K562 (cell line): Measurements from ENCODE around the gene B4GALNT3. TPM values are rescaled to one million over a fixed set of nuclear protein-coding genes. Genes with fewer than 3 reads are reported as not detected.

Experiments used
- ATAC-seq: fragments of 200-7000 bp; cut with Tn5 transposase; 3 replicates; pipeline ENCODE4 v1.9.1; 2020; ENCODE audit warnings: moderate library complexity
- BruUV-seq: library from RNA; stranded (reverse); fragments of 400-500 nt; replicated peaks from 2 replicates; lab custom pipeline; 2021; lab: Mats Ljungman, UMichigan
- CTCF ChIA-PET: fragments of 300-600 bp; formaldehyde crosslinking; extraction: SDS; loops from one replicate; lab custom pipeline; 2021; ENCODE audit warnings: low intra/inter-chr PET ratio; lab: Yijun Ruan, JAX
- POLR2A ChIA-PET: fragments of 300-600, 350-650 bp; sonication (Branson Sonifier 250); formaldehyde crosslinking; extraction: SDS; loops from one replicate; lab custom pipeline; 2021; ENCODE audit warnings: antibody characterized with exemption, inconsistent platforms; lab: Yijun Ruan, JAX
- DNase-seq, 4 experiments: peaks; one replicate each; pipeline versions ENCODE4 v3.0.0 to v3.0.0-alpha.2; 2011 to 2018; ENCODE audit warnings: low spot score in 3 of 4, mixed read lengths in 3 of 4; ENCODE audit errors: extremely low read depth in 1 of 4
- FAIRE-seq: peaks from 2 replicates; lab custom pipeline; 2011; peaks lifted over from hg19 to GRCh38; lab: Jason Lieb, UNC
- H2AFZ ChIP-seq: 2 replicates; pipeline ENCODE4 v1.6.0; 2011; ENCODE audit warnings: low read depth, low read length, control low read depth, inconsistent platforms
- H3K27ac ChIP-seq: fragments of 200-600 bp; 3 replicates; pipeline ENCODE4 v1.8.0; 2011; ENCODE audit warnings: low read depth, mild to moderate bottlenecking, control low read depth, inconsistent platforms, low read length, moderate library complexity, mixed read lengths; ENCODE audit errors: extremely low read depth
- H3K27me3 ChIP-seq, 2 experiments: fragments of 300-600 bp in 1 of 2; 2 replicates in 1 of 2; 3 replicates in 1 of 2; pipeline versions ENCODE4 v1.6.0 to v1.8.0; 2011; ENCODE audit warnings: inconsistent platforms in 2 of 2, low read length in 2 of 2, mild to moderate bottlenecking in 1 of 2, mixed read lengths in 1 of 2, moderate library complexity in 1 of 2; ENCODE audit not compliant: control insufficient read depth in 2 of 2, insufficient read depth in 2 of 2
- H3K36me3 ChIP-seq: fragments of 300-600 bp; 3 replicates; pipeline ENCODE4 v1.8.0; 2011; ENCODE audit warnings: mild to moderate bottlenecking, low read length, inconsistent platforms; ENCODE audit not compliant: control insufficient read depth, insufficient read depth
- H3K4me1 ChIP-seq, 2 experiments: fragments of 200-600 bp in 1 of 2; replicated peaks in 1 of 2; 2 replicates in 1 of 2; 3 replicates in 1 of 2; pipeline versions ENCODE4 v1.5.1 to v1.8.0; 2011; ENCODE audit warnings: inconsistent platforms in 2 of 2, low read length in 2 of 2, mild to moderate bottlenecking in 1 of 2, mixed read lengths in 1 of 2, moderate library complexity in 1 of 2; ENCODE audit not compliant: control insufficient read depth in 2 of 2, insufficient read depth in 2 of 2
- H3K4me2 ChIP-seq: 2 replicates; pipeline ENCODE4 v1.6.1; 2011; ENCODE audit warnings: low read length, control low read depth, inconsistent platforms, mixed read lengths; ENCODE audit not compliant: insufficient read depth
- H3K4me3 ChIP-seq: fragments of 200-600 bp; sonication (generic), shearing (Covaris generic); 2 replicates; pipeline ENCODE4 v1.5.1; 2016; ENCODE audit warnings: control low read depth, inconsistent platforms
- H3K79me2 ChIP-seq: fragments of 200-600 bp; 3 replicates; pipeline ENCODE4 v1.8.0; 2011; ENCODE audit warnings: low read length, inconsistent platforms; ENCODE audit not compliant: control insufficient read depth, insufficient read depth
- H3K9ac ChIP-seq, 2 experiments: 2 replicates each; pipeline versions ENCODE4 v1.6.0 to v1.6.1; 2011; ENCODE audit warnings: low read depth in 2 of 2, low read length in 2 of 2, control low read depth in 1 of 2, inconsistent platforms in 1 of 2, mild to moderate bottlenecking in 1 of 2, mixed read lengths in 1 of 2; ENCODE audit not compliant: insufficient read depth in 1 of 2
- H3K9me1 ChIP-seq: one replicate; pipeline ENCODE4 v1.6.0; 2011; ENCODE audit warnings: inconsistent platforms, mild to moderate bottlenecking, low read length, moderate library complexity; ENCODE audit not compliant: control insufficient read depth, insufficient read depth
- H3K9me3 ChIP-seq: replicated peaks from 2 replicates; pipeline ENCODE4 v1.5.1; 2011; ENCODE audit warnings: low read depth, low read length, inconsistent platforms; ENCODE audit not compliant: control insufficient read depth, insufficient read depth
- H4K20me1 ChIP-seq: replicated peaks from 2 replicates; pipeline ENCODE4 v1.6.1; 2011; ENCODE audit warnings: low read length, inconsistent platforms, mixed read lengths; ENCODE audit not compliant: control insufficient read depth, insufficient read depth
- ARID1B ChIP-seq: fragments of 450-650 bp; IDR thresholded peaks from 2 replicates; pipeline ENCODE4 v1.6.1; 2016; ENCODE audit warnings: antibody characterized with exemption, mild to moderate bottlenecking, inconsistent platforms
- HDAC2 ChIP-seq: fragments of 450-650 bp; IDR thresholded peaks from 2 replicates; pipeline ENCODE4 v1.6.1; 2016; ENCODE audit warnings: mild to moderate bottlenecking
- NR4A1 ChIP-seq, 2 experiments: fragments of 250-450 bp in 1 of 2; fragments of 450-650 bp in 1 of 2; sonication (Bioruptor Pico) in 1 of 2; IDR thresholded peaks; 2 replicates each; pipeline versions ENCODE4 v1.4.0 to v1.6.1; 2016 to 2020; ENCODE audit warnings: mild to moderate bottlenecking in 2 of 2, missing compliant biosample characterization in 1 of 2, missing genetic modification characterization in 1 of 2, moderate library complexity in 1 of 2
- PHF21A ChIP-seq: fragments of 450-650 bp; IDR thresholded peaks from 2 replicates; pipeline ENCODE4 v1.6.1; 2017; ENCODE audit warnings: low read depth, borderline replicate concordance
- PTBP1 ChIP-seq: fragments of 200-400 bp; formaldehyde crosslinking; IDR thresholded peaks from 2 replicates; pipeline ENCODE4 v1.6.1; 2017; ENCODE audit warnings: low read depth, low read length
- ZNF224 ChIP-seq: sonication (generic); formaldehyde crosslinking; IDR thresholded peaks from 2 replicates; pipeline ENCODE4 v1.8.0; 2022; ENCODE audit warnings: mild to moderate bottlenecking, missing genetic modification reagents
- ZNF696 ChIP-seq: fragments of 250-450 bp; sonication (Bioruptor Pico); conservative IDR thresholded peaks from 2 replicates; pipeline ENCODE4 v1.4.0; 2020; ENCODE audit warnings: mild to moderate bottlenecking, moderate library complexity
- ZNF76 ChIP-seq: fragments of 250-450 bp; sonication (Bioruptor Pico); IDR thresholded peaks from 2 replicates; pipeline ENCODE4 v1.4.0; 2020; ENCODE audit warnings: mild to moderate bottlenecking, moderate library complexity, borderline replicate concordance
- WGBS: fragments of 100-300 bp; shearing (Covaris generic); methylation state at CpG from one replicate; pipeline ENCODE4 v1.1.6; 2016; ENCODE audit warnings: low coverage, mixed read lengths; ENCODE audit not compliant: insufficient coverage; ENCODE audit errors: missing lambda C conversion rate; 5-methylcytosine and 5-hydroxymethylcytosine counted together
- in situ Hi-C: fragments of 300-500 bp; cut with MboI; formaldehyde crosslinking; loops from 4 replicates; pipeline ENCODE4 v1.15.0; 2018; ENCODE audit warnings: inconsistent platforms, mixed read lengths
- intact Hi-C: fragments of 100-400 bp; cut with micrococcal nuclease; formaldehyde crosslinking; loops from 2 replicates; pipeline ENCODE4 v1.14.2; 2022
- polyA plus RNA-seq, 8 experiments: library from polyadenylated mRNA; depleted of rRNA in 4 of 8; stranded (reverse) in 5 of 8; unstranded in 3 of 8; fragments of >200 nt; fragmentation: Nextera tagmentation in 2 of 8; fragmentation: Illumina TruSeq in 1 of 8; extraction: Ambion mirVana in 2 of 8; extraction: Trizol in 1 of 8; gene quantifications; 2 replicates each; pipeline versions ENCODE4 v1.2.1 to v1.2.3, GENCODE V29; 2011 to 2014; ENCODE audit warnings: inconsistent platforms in 1 of 8, missing spikeins in 1 of 8
- total RNA-seq, 7 experiments: library from RNA; depleted of rRNA in 6 of 7; stranded (reverse); fragments of >200 nt in 6 of 7; fragmentation: Illumina TruSeq in 2 of 7; extraction: Trizol in 2 of 7; gene quantifications; 2 replicates each; pipeline versions ENCODE4 v1.2.1 to v1.2.3, GENCODE V29; 2011 to 2021; ENCODE audit warnings: low replicate concordance in 1 of 7
- TF ChIP-seq, protein P1 (sequence below): fragments of 450-650 bp; IDR thresholded peaks from 2 replicates; pipeline ENCODE4 v1.6.1; 2018; ENCODE audit not compliant: partially characterized antibody
- TF ChIP-seq, protein P2 (sequence below): IDR thresholded peaks from 2 replicates; pipeline ENCODE4 v1.6.1; 2012; ENCODE audit warnings: low read depth, low read length, improper control_type of control experiment, borderline replicate concordance
- TF ChIP-seq, protein P3 (sequence below): IDR thresholded peaks from 2 replicates; pipeline ENCODE4 v1.6.1; 2014; ENCODE audit warnings: antibody characterized with exemption
- TF ChIP-seq, protein P4 (sequence below): fragments of 450-650 bp; IDR thresholded peaks from 2 replicates; pipeline ENCODE4 v1.7.0; 2016; ENCODE audit warnings: borderline replicate concordance

The B4GALNT3 gene
- total and polyA plus RNA-seq, 9 of the 15 experiments (the other 6 are each of a cell fraction or from before 2014, with no cell fraction given), result 0.04 to 0.36 (median 0.10) TPM; not detected in 6

DNA sequence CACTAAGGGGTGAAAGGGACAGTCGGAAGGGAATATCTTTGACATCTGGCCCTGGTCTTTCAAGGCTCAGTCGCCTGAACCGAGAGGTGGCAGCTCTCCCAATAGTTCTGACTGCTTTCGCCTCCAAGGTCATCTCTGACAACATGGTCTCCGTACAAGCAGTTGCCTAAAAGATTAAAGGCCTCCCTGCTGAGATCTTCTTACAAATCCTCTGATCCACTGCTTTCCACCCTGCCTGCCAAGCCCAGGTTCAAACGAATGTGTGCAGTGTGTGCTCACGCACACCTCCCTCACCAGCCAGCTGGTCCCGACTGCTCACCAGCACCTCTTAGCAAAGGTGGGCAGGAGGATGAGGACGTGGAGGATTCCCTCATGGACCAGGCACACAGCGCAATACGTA lies 10.4 kb downstream of the B4GALNT3 start (continued):
- TF ChIP-seq ZNF76 (CRISPR knock-in tag) (no peak), ZNF696 (CRISPR knock-in tag) (no peak), PTBP1 (no peak)

DNA sequence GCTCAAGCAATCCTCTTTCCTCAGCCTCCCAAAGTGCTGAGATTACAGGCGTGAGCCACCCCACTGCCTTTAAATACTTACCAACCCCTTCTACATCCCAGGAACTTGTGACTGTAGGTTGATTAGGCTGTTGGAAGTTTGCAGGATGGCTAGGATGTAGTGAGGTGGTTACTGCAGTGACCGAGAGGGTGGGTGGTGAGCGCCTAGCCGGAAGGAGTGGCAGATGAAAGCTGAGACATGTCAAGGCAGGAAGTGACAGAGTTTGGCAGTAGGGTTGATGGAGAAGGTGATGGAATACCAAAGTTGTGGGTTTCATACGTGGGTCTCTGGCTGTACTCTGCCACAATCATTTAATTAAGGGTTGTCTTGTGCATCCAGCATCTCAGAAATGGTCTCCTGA lies 13.5 kb downstream of the B4GALNT3 start:
- DNase-seq (no peak), FAIRE-seq (no peak), ATAC-seq (no peak)
- no peak overlapping the region for H3K4me2 ChIP-seq
- H3K27me3 ChIP-seq, result peaks cover 12 to 28% of the 10 kb centered on the region in 2 experiments; a peak in 4 of 5 replicates
- intact Hi-C loops, result no loop called here
- no peak overlapping the region for H3K9ac ChIP-seq
- H3K27ac ChIP-seq, result no peak overlapping the region
- in situ Hi-C loops, result no loop called here
- H3K4me1 ChIP-seq, result no peaks in the 10 kb centered on the region; a peak in 1 of 5 replicates
- ChIA-PET CTCF (no interaction called here), POLR2A (interaction anchor here (0.6 to 1.3 kb wide), 2 partner anchors 8 to 37 kb away, joined by 3 to 4 read pairs; no protein-coding TSS in a partner anchor)
- WGBS, result 0% methylated on average over 5 of the region's 5 CpGs
- H3K79me2 ChIP-seq, result no peaks in the 10 kb centered on the region
- H2AFZ ChIP-seq, result no peak overlapping the region
- no peaks in the 10 kb centered on the region for H4K20me1 ChIP-seq
- no peak overlapping the region for H3K4me3 ChIP-seq
- no TSS peak for BruUV-seq
- H3K36me3 ChIP-seq, result no peaks in the 10 kb centered on the region
- no peaks in the 10 kb centered on the region for H3K9me3 ChIP-seq
- H3K9me1 ChIP-seq, result no peaks in the 10 kb centered on the region
- TF ChIP-seq, protein P1, sequence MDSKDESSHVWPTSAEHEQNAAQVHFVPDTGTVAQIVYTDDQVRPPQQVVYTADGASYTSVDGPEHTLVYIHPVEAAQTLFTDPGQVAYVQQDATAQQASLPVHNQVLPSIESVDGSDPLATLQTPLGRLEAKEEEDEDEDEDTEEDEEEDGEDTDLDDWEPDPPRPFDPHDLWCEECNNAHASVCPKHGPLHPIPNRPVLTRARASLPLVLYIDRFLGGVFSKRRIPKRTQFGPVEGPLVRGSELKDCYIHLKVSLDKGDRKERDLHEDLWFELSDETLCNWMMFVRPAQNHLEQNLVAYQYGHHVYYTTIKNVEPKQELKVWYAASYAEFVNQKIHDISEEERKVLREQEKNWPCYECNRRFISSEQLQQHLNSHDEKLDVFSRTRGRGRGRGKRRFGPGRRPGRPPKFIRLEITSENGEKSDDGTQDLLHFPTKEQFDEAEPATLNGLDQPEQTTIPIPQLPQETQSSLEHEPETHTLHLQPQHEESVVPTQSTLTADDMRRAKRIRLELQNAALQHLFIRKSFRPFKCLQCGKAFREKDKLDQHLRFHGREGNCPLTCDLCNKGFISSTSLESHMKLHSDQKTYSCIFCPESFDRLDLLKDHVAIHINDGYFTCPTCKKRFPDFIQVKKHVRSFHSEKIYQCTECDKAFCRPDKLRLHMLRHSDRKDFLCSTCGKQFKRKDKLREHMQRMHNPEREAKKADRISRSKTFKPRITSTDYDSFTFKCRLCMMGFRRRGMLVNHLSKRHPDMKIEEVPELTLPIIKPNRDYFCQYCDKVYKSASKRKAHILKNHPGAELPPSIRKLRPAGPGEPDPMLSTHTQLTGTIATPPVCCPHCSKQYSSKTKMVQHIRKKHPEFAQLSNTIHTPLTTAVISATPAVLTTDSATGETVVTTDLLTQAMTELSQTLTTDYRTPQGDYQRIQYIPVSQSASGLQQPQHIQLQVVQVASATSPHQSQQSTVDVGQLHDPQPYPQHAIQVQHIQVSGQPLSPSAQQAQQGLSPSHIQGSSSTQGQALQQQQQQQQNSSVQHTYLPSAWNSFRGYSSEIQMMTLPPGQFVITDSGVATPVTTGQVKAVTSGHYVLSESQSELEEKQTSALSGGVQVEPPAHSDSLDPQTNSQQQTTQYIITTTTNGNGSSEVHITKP, result no peak
- TF ChIP-seq, protein P2, sequence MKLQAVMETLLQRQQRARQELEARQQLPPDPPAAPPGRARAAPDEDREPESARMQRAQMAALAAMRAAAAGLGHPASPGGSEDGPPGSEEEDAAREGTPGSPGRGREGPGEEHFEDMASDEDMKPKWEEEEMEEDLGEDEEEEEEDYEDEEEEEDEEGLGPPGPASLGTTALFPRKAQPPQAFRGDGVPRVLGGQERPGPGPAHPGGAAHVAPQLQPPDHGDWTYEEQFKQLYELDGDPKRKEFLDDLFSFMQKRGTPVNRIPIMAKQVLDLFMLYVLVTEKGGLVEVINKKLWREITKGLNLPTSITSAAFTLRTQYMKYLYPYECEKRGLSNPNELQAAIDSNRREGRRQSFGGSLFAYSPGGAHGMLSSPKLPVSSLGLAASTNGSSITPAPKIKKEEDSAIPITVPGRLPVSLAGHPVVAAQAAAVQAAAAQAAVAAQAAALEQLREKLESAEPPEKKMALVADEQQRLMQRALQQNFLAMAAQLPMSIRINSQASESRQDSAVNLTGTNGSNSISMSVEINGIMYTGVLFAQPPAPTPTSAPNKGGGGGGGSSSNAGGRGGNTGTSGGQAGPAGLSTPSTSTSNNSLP, result no peak
- TF ChIP-seq, protein P3, sequence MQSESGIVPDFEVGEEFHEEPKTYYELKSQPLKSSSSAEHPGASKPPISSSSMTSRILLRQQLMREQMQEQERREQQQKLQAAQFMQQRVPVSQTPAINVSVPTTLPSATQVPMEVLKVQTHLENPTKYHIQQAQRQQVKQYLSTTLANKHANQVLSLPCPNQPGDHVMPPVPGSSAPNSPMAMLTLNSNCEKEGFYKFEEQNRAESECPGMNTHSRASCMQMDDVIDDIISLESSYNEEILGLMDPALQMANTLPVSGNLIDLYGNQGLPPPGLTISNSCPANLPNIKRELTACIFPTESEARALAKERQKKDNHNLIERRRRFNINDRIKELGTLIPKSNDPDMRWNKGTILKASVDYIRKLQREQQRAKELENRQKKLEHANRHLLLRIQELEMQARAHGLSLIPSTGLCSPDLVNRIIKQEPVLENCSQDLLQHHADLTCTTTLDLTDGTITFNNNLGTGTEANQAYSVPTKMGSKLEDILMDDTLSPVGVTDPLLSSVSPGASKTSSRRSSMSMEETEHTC, result no peak
- no peak for TF ChIP-seq ZNF696 (CRISPR knock-in tag)
- TF ChIP-seq HDAC2, result no peak
- no peak for TF ChIP-seq ZNF224
- TF ChIP-seq ARID1B, result no peak
- TF ChIP-seq, protein P4, sequence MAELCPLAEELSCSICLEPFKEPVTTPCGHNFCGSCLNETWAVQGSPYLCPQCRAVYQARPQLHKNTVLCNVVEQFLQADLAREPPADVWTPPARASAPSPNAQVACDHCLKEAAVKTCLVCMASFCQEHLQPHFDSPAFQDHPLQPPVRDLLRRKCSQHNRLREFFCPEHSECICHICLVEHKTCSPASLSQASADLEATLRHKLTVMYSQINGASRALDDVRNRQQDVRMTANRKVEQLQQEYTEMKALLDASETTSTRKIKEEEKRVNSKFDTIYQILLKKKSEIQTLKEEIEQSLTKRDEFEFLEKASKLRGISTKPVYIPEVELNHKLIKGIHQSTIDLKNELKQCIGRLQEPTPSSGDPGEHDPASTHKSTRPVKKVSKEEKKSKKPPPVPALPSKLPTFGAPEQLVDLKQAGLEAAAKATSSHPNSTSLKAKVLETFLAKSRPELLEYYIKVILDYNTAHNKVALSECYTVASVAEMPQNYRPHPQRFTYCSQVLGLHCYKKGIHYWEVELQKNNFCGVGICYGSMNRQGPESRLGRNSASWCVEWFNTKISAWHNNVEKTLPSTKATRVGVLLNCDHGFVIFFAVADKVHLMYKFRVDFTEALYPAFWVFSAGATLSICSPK, result no peak
- no peak for TF ChIP-seq PHF21A
- TF ChIP-seq NR4A1 (CRISPR knock-in tag; IDR thresholded peaks at IDR 0.05), result no peak
- no peak for TF ChIP-seq NR4A1 (tag; IDR thresholded peaks at IDR 0.05)
